ENCODE measurements around the gene CABP4. TPM values are rescaled to one million over a fixed set of nuclear protein-coding genes. Genes with fewer than 3 reads are reported as not detected.
A peak's percentile ranks its signal among the peaks of the same experiment; 100 is the strongest.

Gene CABP4
- total and polyA plus RNA-seq, 10 of the 15 experiments (the other 5 are each of a cell fraction or from before 2014, with no cell fraction given), result 0.04 to 0.41 (median 0.14) TPM; not detected in 2

DNA sequence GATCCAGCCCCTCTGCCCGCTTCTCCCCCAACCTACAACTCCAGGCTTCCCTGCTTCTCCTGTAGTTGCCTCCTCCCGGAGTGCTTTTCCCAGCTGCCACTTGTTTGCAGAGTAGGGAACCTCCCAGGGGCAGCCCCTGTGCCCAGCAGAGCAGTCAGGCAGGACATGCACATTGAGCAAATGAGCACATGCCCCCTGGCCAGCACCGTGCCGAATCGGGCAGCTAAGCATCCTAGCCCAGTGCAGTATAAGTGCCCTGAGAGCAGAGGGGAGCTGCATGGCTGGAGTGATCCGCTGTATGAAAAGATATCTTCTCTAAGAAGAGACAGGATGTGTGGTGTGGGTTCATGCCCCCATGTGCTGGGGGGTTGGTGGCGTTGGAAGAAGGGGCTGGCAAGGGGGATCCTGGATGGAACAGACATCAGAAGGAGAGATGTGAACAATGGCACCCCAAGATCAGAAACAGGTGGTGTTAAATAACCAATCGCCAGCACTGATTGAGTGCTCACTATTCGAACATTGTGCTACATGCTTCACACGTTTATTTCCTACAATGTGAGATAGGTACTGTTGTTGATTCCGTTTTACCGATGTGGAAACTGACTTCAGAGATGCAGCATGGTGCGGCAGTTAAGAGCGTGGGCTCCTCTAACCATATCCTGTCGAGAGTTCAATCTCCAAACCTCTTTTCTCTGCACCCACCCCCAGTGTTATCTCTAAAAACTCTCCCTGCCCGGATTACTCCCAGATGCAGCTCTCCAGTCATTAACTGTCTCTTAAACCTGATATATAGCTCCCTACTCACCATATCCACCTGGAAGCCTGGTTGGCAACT, 28.9 kb downstream of the CABP4 start:
- BruUV-seq (replicated peaks), result no TSS peak
- peak; percentile 13 for FAIRE-seq
- in situ Hi-C loops (cut with MboI), result no loop called here
- TF ChIP-seq KAT2A (conservative IDR thresholded peaks at IDR 0.05; ENCODE audit: control insufficient read depth, low read depth, low read length) (no peak), MEF2A (IDR thresholded peaks at IDR 0.05; ENCODE audit: insufficient read depth, low read depth, low read length) (0 out of 2 replicates have a peak, but pooled peaks have one; percentile 47), RAD21 (IDR thresholded peaks at IDR 0.05; ENCODE audit: insufficient read depth, low read depth, low read length) (no peak), POLR2A (IDR thresholded peaks at IDR 0.05; ENCODE audit: low read depth, low read length) (peak; percentile 34), NFIC (IDR thresholded peaks at IDR 0.05; ENCODE audit: low read depth, low read length) (no peak), TBL1XR1 (IDR thresholded peaks at IDR 0.05; ENCODE audit: low read depth, low read length) (no peak), BCL11A (IDR thresholded peaks at IDR 0.05; ENCODE audit: low read depth, low read length) (no peak), RFX5 (IDR thresholded peaks at IDR 0.05; ENCODE audit: low read depth, low read length) (no peak), RUNX3 (IDR thresholded peaks at IDR 0.05; ENCODE audit: low read length) (no peak), FOXK2 (IDR thresholded peaks at IDR 0.05) (no peak)
- TF ChIP-seq, protein P1, sequence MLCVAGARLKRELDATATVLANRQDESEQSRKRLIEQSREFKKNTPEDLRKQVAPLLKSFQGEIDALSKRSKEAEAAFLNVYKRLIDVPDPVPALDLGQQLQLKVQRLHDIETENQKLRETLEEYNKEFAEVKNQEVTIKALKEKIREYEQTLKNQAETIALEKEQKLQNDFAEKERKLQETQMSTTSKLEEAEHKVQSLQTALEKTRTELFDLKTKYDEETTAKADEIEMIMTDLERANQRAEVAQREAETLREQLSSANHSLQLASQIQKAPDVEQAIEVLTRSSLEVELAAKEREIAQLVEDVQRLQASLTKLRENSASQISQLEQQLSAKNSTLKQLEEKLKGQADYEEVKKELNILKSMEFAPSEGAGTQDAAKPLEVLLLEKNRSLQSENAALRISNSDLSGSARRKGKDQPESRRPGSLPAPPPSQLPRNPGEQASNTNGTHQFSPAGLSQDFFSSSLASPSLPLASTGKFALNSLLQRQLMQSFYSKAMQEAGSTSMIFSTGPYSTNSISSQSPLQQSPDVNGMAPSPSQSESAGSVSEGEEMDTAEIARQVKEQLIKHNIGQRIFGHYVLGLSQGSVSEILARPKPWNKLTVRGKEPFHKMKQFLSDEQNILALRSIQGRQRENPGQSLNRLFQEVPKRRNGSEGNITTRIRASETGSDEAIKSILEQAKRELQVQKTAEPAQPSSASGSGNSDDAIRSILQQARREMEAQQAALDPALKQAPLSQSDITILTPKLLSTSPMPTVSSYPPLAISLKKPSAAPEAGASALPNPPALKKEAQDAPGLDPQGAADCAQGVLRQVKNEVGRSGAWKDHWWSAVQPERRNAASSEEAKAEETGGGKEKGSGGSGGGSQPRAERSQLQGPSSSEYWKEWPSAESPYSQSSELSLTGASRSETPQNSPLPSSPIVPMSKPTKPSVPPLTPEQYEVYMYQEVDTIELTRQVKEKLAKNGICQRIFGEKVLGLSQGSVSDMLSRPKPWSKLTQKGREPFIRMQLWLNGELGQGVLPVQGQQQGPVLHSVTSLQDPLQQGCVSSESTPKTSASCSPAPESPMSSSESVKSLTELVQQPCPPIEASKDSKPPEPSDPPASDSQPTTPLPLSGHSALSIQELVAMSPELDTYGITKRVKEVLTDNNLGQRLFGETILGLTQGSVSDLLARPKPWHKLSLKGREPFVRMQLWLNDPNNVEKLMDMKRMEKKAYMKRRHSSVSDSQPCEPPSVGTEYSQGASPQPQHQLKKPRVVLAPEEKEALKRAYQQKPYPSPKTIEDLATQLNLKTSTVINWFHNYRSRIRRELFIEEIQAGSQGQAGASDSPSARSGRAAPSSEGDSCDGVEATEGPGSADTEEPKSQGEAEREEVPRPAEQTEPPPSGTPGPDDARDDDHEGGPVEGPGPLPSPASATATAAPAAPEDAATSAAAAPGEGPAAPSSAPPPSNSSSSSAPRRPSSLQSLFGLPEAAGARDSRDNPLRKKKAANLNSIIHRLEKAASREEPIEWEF (IDR thresholded peaks at IDR 0.05; ENCODE audit: insufficient replicate concordance, low read depth, low read length), result no peak
- TF ChIP-seq, protein P2, sequence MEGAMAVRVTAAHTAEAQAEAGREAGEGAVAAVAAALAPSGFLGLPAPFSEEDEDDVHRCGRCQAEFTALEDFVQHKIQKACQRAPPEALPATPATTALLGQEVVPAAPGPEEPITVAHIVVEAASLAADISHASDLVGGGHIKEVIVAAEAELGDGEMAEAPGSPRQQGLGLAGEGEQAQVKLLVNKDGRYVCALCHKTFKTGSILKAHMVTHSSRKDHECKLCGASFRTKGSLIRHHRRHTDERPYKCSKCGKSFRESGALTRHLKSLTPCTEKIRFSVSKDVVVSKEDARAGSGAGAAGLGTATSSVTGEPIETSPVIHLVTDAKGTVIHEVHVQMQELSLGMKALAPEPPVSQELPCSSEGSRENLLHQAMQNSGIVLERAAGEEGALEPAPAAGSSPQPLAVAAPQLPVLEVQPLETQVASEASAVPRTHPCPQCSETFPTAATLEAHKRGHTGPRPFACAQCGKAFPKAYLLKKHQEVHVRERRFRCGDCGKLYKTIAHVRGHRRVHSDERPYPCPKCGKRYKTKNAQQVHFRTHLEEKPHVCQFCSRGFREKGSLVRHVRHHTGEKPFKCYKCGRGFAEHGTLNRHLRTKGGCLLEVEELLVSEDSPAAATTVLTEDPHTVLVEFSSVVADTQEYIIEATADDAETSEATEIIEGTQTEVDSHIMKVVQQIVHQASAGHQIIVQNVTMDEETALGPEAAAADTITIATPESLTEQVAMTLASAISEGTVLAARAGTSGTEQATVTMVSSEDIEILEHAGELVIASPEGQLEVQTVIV (IDR thresholded peaks at IDR 0.05; ENCODE audit: borderline replicate concordance, partially characterized antibody), result no peak
- TF ChIP-seq, protein P3, sequence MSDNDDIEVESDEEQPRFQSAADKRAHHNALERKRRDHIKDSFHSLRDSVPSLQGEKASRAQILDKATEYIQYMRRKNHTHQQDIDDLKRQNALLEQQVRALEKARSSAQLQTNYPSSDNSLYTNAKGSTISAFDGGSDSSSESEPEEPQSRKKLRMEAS (IDR thresholded peaks at IDR 0.05; ENCODE audit: low read depth, low read length), result no peak

More for the DNA sequence above, 28.9 kb downstream of the CABP4 start:
- intact Hi-C loops (cut with micrococcal nuclease; ENCODE audit: unreplicated experiment), result loop anchor here (2.0 to 10.0 kb wide), 3 partner anchors 47 to 219 kb away; partner anchors contain the start of genes GRK2 and PTPRCAP
- H3K79me2 ChIP-seq (ENCODE audit: control insufficient read depth, insufficient read depth, low read length), result peaks cover 33% of the 10 kb centered on the region
- peak overlapping the region; percentile 70 for H3K27ac ChIP-seq (ENCODE audit: control insufficient read depth, insufficient read depth)
- ChIA-PET SMC1A (ENCODE audit: uncharacterized antibody, unreplicated experiment) (interaction anchor here (1.0 to 6.2 kb wide), 7 partner anchors 16 to 131 kb away, joined by 3 to 43 read pairs (median 13); partner anchors contain the start of genes PITPNM1, POLD4, PPP1CA and PTPRCAP), RAD21 (ENCODE audit: unreplicated experiment) (interaction anchor here (0.6 to 6.9 kb wide), 8 partner anchors 15 to 130 kb away, joined by 3 to 95 read pairs (median 12); partner anchors contain the start of genes PITPNM1, POLD4, PPP1CA and PTPRCAP), CTCF (interaction anchor here (0.6 to 6.7 kb wide), 5 partner anchors 21 to 225 kb away, joined by 3 to 37 read pairs (median 9); partner anchors contain the start of genes PITPNM1, PPP1CA, PTPRCAP and TBC1D10C), POLR2A (interaction anchor here (0.5 to 6.8 kb wide), 15 partner anchors 15 to 440 kb away, joined by 3 to 112 read pairs (median 5); partner anchors contain the start of genes PITPNM1, POLD4, PPP1CA and PTPRCAP)
- no peaks in the 10 kb centered on the region for H3K9me3 ChIP-seq (replicated peaks; ENCODE audit: control insufficient read depth, insufficient read depth, low read length)
- peaks cover 44% of the 10 kb centered on the region for H3K4me1 ChIP-seq (ENCODE audit: control insufficient read depth, insufficient read depth, low read length)
- peaks cover 0 to 3% of the 10 kb centered on the region in 2 experiments; a peak in 3 of 4 replicates for H3K36me3 ChIP-seq (ENCODE audit: control insufficient read depth in 2 of 2, insufficient read depth in 2 of 2, low read length in 1 of 2)
- no peaks in the 10 kb centered on the region for H3K27me3 ChIP-seq (replicated peaks in 1 of 2; ENCODE audit: control insufficient read depth in 2 of 2, insufficient read depth in 2 of 2, low read length in 1 of 2)
- no peaks in the 10 kb centered on the region for H4K20me1 ChIP-seq (ENCODE audit: control insufficient read depth, insufficient read depth)
- DNase-seq (ENCODE audit: low read depth, low spot score) (no peak), ATAC-seq (peak; percentile 21)
- peak overlapping the region; percentile 80 for H3K4me2 ChIP-seq (ENCODE audit: control insufficient read depth, insufficient read depth)
- H2AFZ ChIP-seq (ENCODE audit: control insufficient read depth, low read depth, low read length), result no peak overlapping the region
- H3K4me3 ChIP-seq, result peak overlapping the region; percentile 67
- 3% methylated on average over 16 of the region's 16 CpGs for WGBS (ENCODE audit: insufficient coverage, insufficient replicate concordance, low lambda C conversion rate, missing lambda C conversion rate)
- peak overlapping the region; percentile 76 for H3K9ac ChIP-seq (ENCODE audit: control insufficient read depth, insufficient read depth, low read length)

All from GM12878 (cell line).